SH-SY5Y (cell line): ENCODE results near the gene VAPB.

Experiments used
- GATA2 ChIP-seq: IDR thresholded peaks from 2 replicates; pipeline ENCODE4 v1.6.1; 2011; ENCODE audit warnings: mild to moderate bottlenecking, low read depth, low read length
- GATA3 ChIP-seq: IDR thresholded peaks from 2 replicates; pipeline ENCODE4 v1.6.1; 2011; ENCODE audit warnings: low read depth, mild to moderate bottlenecking, low read length, moderate library complexity

Gene VAPB

GRCh38 chr20:58407966-58408557 lies 19.0 kb downstream of the VAPB start:
- TF ChIP-seq GATA3 (no peak), GATA2 (no peak)

GRCh38 chr20:58408603-58409246 lies 19.7 kb downstream of the VAPB start:
- TF ChIP-seq GATA2 (no peak), GATA3 (no peak)

DNA sequence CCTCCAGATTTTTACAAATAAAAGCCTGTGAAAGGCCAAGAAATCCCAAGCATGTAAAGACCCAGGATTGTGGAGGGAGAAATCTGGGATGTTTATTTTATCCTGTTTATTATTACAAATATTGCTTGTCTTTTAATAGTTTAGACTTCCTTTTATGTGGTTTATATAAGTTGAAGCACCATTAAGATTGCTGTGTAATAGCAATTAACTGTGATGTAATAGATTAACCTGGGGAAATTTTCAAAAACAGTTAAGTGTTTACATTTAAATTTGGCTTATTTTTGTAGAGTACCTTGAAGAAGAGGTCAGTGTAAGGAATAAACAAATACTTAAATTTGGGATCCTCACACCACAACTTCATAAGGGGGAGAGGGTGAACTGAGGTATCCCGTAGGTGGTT lies 27.0 kb downstream of the VAPB start:
- TF ChIP-seq GATA3 (no peak), GATA2 (no peak)

DNA sequence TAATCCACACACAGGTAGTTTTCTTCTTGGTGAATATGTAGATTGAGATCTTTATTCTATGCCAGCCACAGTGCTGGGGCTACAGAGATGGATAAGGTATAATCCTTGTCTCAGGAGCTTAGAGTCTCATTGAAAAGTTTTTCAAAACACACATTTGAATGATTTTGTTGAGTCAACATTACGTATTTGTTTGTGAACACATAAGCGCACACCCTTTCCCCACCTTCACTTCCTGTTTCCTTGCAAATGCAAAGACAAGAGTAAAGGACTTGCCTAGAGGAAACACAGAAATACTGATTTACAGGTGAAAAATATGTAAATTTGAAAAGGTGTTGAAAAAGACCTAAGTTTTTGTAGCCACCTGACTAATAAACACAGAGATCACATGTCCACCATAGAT lies 27.8 kb downstream of the VAPB start:
- TF ChIP-seq GATA3: no peak
- no peak for TF ChIP-seq GATA2

- TF ChIP-seq GATA3 (no peak), GATA2 (no peak)
These were observed 28.4 kb downstream of the VAPB start for GRCh38 chr20:58417438-58417837.

DNA sequence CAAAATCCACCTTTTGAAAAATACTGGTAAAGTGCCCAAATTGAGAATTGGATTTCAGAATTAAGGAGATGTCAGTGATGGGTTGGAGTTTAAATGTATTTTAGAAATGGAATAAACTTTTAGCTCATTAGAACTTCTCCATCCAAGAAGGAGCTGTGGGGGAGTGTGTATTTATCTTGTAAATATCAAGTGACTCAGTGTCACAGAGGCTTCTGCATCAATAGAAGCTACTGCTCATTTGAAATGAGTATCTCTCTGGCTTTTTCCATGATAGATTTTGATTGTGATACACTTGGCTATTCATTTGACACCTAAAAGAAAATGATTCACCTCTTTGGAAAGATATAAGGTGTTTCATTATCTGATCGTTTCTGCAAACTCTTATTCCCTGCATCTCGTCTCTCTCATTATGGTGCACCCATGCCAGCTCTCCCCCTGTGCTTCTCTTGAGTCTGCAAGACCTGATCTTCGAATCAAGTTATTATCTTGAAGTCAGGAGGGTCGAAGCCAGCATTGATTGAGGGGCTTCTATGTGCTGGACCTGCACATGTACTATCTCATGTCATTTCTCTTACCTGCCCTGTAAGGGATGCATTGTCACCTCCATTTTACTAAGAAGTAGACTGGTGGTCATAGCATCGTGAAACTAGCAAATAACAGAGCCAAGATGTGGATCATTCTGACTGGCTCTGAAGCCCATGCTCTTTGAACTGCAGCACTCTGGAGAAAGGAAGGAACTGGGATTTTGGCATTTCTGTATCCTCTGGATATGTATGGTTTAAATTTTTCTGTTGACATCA lies 30.1 kb downstream of the VAPB start:
- TF ChIP-seq GATA2 (no peak), GATA3 (no peak)

GRCh38 chr20:58420798-58421496 lies 31.9 kb downstream of the VAPB start:
- no peak for TF ChIP-seq GATA2
- TF ChIP-seq GATA3: no peak

DNA sequence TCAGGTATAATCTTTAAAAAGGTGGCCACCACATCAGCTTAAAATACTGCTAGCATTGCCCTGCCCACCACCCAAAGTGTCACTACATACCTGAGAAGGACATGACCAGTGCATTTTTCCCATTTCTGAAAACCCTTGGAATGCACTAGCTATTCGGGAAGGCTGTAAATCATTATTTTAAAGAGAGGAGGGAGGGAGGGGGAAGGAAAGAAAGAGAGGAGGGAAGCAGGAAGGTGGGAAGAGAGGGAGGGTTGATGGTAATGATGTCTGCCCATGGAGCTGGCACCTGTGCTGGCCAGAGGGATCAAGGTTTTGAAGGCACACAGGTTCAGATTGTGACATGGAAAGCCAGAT lies 32.4 kb downstream of the VAPB start:
- TF ChIP-seq GATA3 (no peak), GATA2 (no peak)

- TF ChIP-seq GATA3 (no peak), GATA2 (no peak)
These were observed 35.4 kb downstream of the VAPB start for GRCh38 chr20:58424218-58424969.

- TF ChIP-seq GATA2 (no peak), GATA3 (no peak)
These were observed 39.3 kb downstream of the VAPB start for GRCh38 chr20:58428364-58428763.

GRCh38 chr20:58429303-58429702 lies 40.3 kb downstream of the VAPB start:
- TF ChIP-seq GATA3 (no peak), GATA2 (no peak)

- TF ChIP-seq GATA2: no peak
- TF ChIP-seq GATA3: no peak
These were observed 42.1 kb downstream of the VAPB start for GRCh38 chr20:58431134-58431533.

- TF ChIP-seq GATA3 (no peak), GATA2 (no peak)
These were observed 43.3 kb downstream of the VAPB start for GRCh38 chr20:58432186-58432954.

GRCh38 chr20:58433029-58433647 lies 44.1 kb downstream of the VAPB start:
- TF ChIP-seq GATA2 (no peak), GATA3 (no peak)
